Smooth muscle cell (in vitro differentiated cells): ENCODE data around the gene PSMD11. TPM values are rescaled to one million over a fixed set of nuclear protein-coding genes. Genes with fewer than 3 reads are reported as not detected.
A peak's percentile ranks its signal among the peaks of the same experiment; 100 is the strongest.

Source experiments
- DNase-seq: peaks from one replicate; lab custom pipeline; 2025; ENCODE audit not compliant: unreplicated experiment; lab: John Stamatoyannopoulos, UW
- H2AFZ ChIP-seq: fragments of 200-600 bp; sonication (generic); 2 replicates; pipeline ENCODE4 v1.6.0; 2016; ENCODE audit warnings: antibody characterized with exemption, low read depth, mild to moderate bottlenecking
- H3F3A ChIP-seq: fragments of 200-600 bp; sonication (generic); 2 replicates; pipeline ENCODE4 v1.6.0; 2017; ENCODE audit warnings: antibody characterized with exemption, low read depth
- H3K27ac ChIP-seq: fragments of 200-600 bp; sonication (generic); 2 replicates; pipeline ENCODE4 v1.5.1; 2016; ENCODE audit warnings: low read depth, mild to moderate bottlenecking
- H3K27me3 ChIP-seq: fragments of 200-600 bp; sonication (generic); 2 replicates; pipeline ENCODE4 v1.6.1; 2016; ENCODE audit warnings: low read depth, mild to moderate bottlenecking
- H3K36me3 ChIP-seq: fragments of 200-600 bp; sonication (generic); 2 replicates; pipeline ENCODE4 v1.5.1; 2016; ENCODE audit warnings: low read depth
- H3K4me1 ChIP-seq: fragments of 200-600 bp; sonication (generic); 2 replicates; pipeline ENCODE4 v1.5.1; 2016; ENCODE audit warnings: low read depth
- H3K4me2 ChIP-seq: fragments of 200-600 bp; sonication (generic); 2 replicates; pipeline ENCODE4 v1.6.0; 2016; ENCODE audit warnings: mild to moderate bottlenecking
- H3K4me3 ChIP-seq: fragments of 200-600 bp; sonication (generic); 2 replicates; pipeline ENCODE4 v1.5.1; 2016; ENCODE audit warnings: mild to moderate bottlenecking
- H3K79me2 ChIP-seq: fragments of 200-600 bp; sonication (generic); 2 replicates; pipeline ENCODE4 v1.6.0; 2016; ENCODE audit warnings: low read depth, mild to moderate bottlenecking
- H3K9ac ChIP-seq: fragments of 200-600 bp; sonication (generic); 2 replicates; pipeline ENCODE4 v1.6.0; 2016; ENCODE audit warnings: low read depth
- H3K9me3 ChIP-seq: fragments of 200-600 bp; sonication (generic); replicated peaks from 2 replicates; pipeline ENCODE4 v1.5.1; 2016; ENCODE audit warnings: low read depth
- H4K20me1 ChIP-seq: fragments of 200-600 bp; sonication (generic); 2 replicates; pipeline ENCODE4 v1.6.0; 2016; ENCODE audit warnings: low read depth
- CTCF ChIP-seq: fragments of 200-600 bp; sonication (generic); IDR thresholded peaks from 2 replicates; pipeline ENCODE4 v1.5.1; 2017; ENCODE audit warnings: borderline replicate concordance, mild to moderate bottlenecking, antibody characterized with exemption; ENCODE audit not compliant: insufficient read depth, poor library complexity, severe bottlenecking
- WGBS: methylation state at CpG from one replicate; pipeline ENCODE4 v1.1.7; 2016; ENCODE audit warnings: low lambda C conversion rate; 5-methylcytosine and 5-hydroxymethylcytosine counted together
- polyA plus RNA-seq: library from polyadenylated mRNA; unstranded; fragments of >200 nt; fragmentation: Nextera tagmentation; extraction: Ambion mirVana; gene quantifications from 2 replicates; pipeline ENCODE4 v1.2.1, GENCODE V29; 2016
- total RNA-seq: library from RNA; depleted of rRNA; stranded (reverse); fragments of >200 nt; gene quantifications from 2 replicates; pipeline ENCODE4 v1.2.3, GENCODE V29; 2014

PSMD11 gene
- total and polyA plus RNA-seq, 2 experiments from 2014 or later: 46.9 to 150 TPM

- Histone ChIP-seq H4K20me1 (no peaks in the 10 kb centered on the region), H3F3A (no peaks in the 10 kb centered on the region), H3K27ac (no peak overlapping the region), H3K4me2 (no peak overlapping the region), H3K79me2 (no peaks in the 10 kb centered on the region), H3K4me3 (no peak overlapping the region), H3K9me3 (no peaks in the 10 kb centered on the region), H3K4me1 (peaks cover 2% of the 10 kb centered on the region), H3K27me3 (no peaks in the 10 kb centered on the region), H3K9ac (no peak overlapping the region), H3K36me3 (no peaks in the 10 kb centered on the region), H2AFZ (no peak overlapping the region)
- no peak for TF ChIP-seq CTCF
- 62% methylated on average over 9 of the region's 9 CpGs for WGBS
- no peak for DNase-seq
These were observed 54.1 kb downstream of the PSMD11 start for GRCh38 chr17:32498391-32498790.

GRCh38 chr17:32502013-32502412 is 57.7 kb downstream of the PSMD11 start:
- Histone ChIP-seq H3K27ac (no peak overlapping the region), H2AFZ (no peak overlapping the region), H3F3A (no peaks in the 10 kb centered on the region), H3K9ac (no peak overlapping the region), H3K79me2 (no peaks in the 10 kb centered on the region), H3K36me3 (no peaks in the 10 kb centered on the region), H3K27me3 (no peaks in the 10 kb centered on the region), H3K4me2 (no peak overlapping the region), H3K9me3 (no peaks in the 10 kb centered on the region), H3K4me3 (no peak overlapping the region), H4K20me1 (no peaks in the 10 kb centered on the region), H3K4me1 (peaks cover 12% of the 10 kb centered on the region)
- no peak for DNase-seq
- 97% methylated on average over 3 of the region's 3 CpGs for WGBS
- TF ChIP-seq CTCF: no peak

GRCh38 chr17:32502710-32503109 is 58.4 kb downstream of the PSMD11 start:
- Histone ChIP-seq H3K36me3 (no peaks in the 10 kb centered on the region), H3K4me1 (peaks cover 12% of the 10 kb centered on the region), H3K79me2 (no peaks in the 10 kb centered on the region), H2AFZ (no peak overlapping the region), H3K4me3 (no peak overlapping the region), H3K27ac (no peak overlapping the region), H3K9me3 (no peaks in the 10 kb centered on the region), H4K20me1 (no peaks in the 10 kb centered on the region), H3K27me3 (no peaks in the 10 kb centered on the region), H3K4me2 (peak overlapping the region; percentile 59), H3F3A (no peaks in the 10 kb centered on the region), H3K9ac (no peak overlapping the region)
- no peak for DNase-seq
- TF ChIP-seq CTCF: no peak
- WGBS: 93% methylated on average over 10 of the region's 10 CpGs

GRCh38 chr17:32503251-32504165 is 59.2 kb downstream of the PSMD11 start:
- Histone ChIP-seq H3K79me2 (no peaks in the 10 kb centered on the region), H3F3A (no peaks in the 10 kb centered on the region), H3K36me3 (no peaks in the 10 kb centered on the region), H3K9me3 (no peaks in the 10 kb centered on the region), H2AFZ (no peak overlapping the region), H3K9ac (peak overlapping the region; percentile 30), H3K27ac (peak overlapping the region; percentile 59), H3K27me3 (no peaks in the 10 kb centered on the region), H4K20me1 (no peaks in the 10 kb centered on the region), H3K4me3 (no peak overlapping the region), H3K4me2 (peak overlapping the region; percentile 59), H3K4me1 (peaks cover 12% of the 10 kb centered on the region)
- 51% methylated on average over 7 of the region's 7 CpGs for WGBS
- no peak for DNase-seq
- no peak for TF ChIP-seq CTCF
